Raji (cell line): ENCODE data around the gene HOXD4.

Experiments used
- POLR2A ChIP-seq: IDR thresholded peaks from 2 replicates; pipeline ENCODE4 v1.6.1; 2011; ENCODE audit warnings: low read depth, low read length, control low read depth; ENCODE audit not compliant: insufficient read depth

Gene HOXD4

DNA sequence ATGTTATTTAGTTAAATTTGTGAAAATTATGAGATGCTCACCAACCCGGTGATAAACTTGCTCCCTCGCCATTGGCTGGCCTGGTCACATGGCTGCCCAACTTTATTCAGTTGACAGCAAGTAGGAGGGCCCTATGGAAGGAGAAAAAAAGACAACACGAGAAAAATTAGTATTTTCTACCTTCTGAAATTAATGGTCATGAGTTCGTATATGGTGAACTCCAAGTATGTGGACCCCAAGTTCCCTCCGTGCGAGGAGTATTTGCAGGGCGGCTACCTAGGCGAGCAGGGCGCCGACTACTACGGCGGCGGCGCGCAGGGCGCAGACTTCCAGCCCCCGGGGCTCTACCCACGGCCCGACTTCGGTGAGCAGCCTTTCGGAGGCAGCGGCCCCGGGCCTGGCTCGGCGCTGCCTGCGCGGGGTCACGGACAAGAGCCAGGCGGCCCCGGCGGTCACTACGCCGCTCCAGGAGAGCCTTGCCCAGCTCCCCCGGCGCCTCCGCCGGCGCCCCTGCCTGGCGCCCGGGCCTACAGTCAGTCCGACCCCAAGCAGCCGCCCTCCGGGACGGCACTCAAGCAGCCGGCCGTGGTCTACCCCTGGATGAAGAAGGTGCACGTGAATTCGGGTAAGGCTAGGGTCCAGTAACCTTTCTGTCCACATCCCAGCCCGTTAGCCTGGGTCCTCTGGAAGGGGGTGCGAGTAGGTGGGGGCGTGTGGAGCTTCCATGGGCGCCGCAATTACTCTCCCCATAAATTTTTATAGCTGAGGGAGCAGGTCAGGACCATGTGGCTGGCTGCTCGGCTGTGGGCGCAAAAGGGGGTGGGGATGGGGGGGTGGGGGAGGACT, at the start of gene HOXD4:
TSS of gene HOXD4 (plus strand) at position 109 of the 846 bp plus-strand sequence. CDS start at position 193, 84 bp downstream.
- TF ChIP-seq POLR2A = no peak

DNA sequence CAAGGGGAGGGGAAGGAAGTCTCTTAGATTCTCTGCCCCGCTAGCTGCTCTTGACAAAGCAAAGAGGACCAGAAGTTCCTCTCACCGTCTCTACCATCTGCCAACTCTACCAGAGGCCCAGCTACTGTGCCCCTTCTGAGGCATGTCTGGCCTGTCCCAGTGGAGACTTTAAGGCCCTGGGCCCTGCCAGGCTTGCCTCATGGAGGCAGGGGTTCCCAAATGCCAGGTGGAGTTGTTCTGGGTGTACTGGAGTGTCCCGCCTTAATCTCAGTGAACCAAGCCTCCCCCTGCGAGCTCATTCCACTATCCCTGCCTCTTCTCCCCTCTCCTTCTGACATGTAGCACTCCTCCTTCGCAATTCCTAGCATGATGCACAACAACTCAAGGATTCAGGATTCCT, 49.5 kb upstream of the HOXD4 start:
- no peak for TF ChIP-seq POLR2A

- TF ChIP-seq POLR2A = no peak
Measured at GRCh38 chr2:176102309-176102866, 49.0 kb upstream of the HOXD4 start.

DNA sequence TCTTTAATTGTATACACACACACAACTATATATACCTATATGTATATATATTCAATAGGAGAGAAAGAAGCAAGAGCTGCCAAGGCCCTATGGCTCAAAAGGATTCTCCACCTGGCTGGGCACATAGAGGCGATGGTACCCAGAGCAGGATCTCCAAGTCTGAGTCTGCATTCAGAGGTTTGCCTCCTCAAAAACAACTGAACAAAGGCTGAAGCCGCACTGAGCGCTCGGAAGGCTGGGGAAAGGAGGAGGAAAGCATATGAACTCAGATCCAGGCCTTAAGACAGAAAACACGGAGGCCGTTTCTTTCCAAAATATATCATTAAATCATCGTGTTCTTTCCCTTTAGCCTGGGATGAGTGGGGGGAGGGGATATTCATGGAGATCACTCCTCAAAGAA, 48.2 kb upstream of the HOXD4 start:
- no peak for TF ChIP-seq POLR2A

- TF ChIP-seq POLR2A = no peak
Measured at GRCh38 chr2:176103742-176104315, 47.5 kb upstream of the HOXD4 start.

- TF ChIP-seq POLR2A = no peak
Measured at GRCh38 chr2:176104316-176105077, 46.9 kb upstream of the HOXD4 start.

DNA sequence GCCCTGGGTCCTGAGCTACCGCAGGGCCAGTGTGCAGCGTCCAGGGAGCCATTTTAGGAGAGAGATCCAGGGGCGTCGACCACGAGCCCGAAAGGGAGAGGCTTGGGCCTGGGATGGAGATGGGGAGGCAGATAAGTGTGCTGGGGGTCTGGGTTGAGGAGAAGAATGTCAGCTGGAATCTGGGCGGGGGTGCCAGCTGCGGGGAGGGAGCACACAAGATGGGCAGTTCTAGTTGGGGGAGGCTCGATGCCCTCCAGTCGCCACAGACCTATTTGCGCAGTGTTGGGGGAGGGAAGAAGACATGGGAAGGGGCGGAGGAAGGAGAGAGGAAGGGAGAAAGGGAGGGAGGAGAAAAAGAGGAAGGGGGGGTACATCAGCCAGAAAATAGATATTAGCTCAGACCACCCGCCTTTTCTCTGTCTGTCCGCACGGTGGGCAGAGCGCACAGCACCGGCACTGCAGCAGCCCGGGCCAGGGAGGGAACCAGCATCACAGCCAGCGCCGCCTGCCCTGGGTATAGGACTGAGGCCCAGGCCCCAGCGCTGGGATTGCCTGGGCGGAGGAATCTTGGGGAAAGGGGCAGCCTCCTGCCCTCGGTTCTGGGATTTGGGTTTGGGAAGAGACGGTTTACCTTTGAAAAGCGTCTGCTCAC, 46.1 kb upstream of the HOXD4 start:
- TF ChIP-seq POLR2A = no peak

GRCh38 chr2:176105730-176106580, 45.4 kb upstream of the HOXD4 start:
- no peak for TF ChIP-seq POLR2A

- no peak for TF ChIP-seq POLR2A
Measured at GRCh38 chr2:176106581-176107539, 44.5 kb upstream of the HOXD4 start, which contains the start of gene HOXD11. TSS of gene HOXD11 (plus strand) at chr2:176107280. CDS start at chr2:176107356, 76 bp downstream.

GRCh38 chr2:176107731-176108181, 43.6 kb upstream of the HOXD4 start:
- TF ChIP-seq POLR2A = no peak

- TF ChIP-seq POLR2A = no peak
Measured at GRCh38 chr2:176109192-176109901, 42.0 kb upstream of the HOXD4 start.

- TF ChIP-seq POLR2A = no peak
Measured at GRCh38 chr2:176109946-176110345, 41.4 kb upstream of the HOXD4 start.
